SK-N-DZ (cell line): Measurements from ENCODE around the gene ZFP69. TPM values are rescaled to one million over a fixed set of nuclear protein-coding genes. Genes with fewer than 3 reads are reported as not detected.
"Not testable (repeated sequence)": the region's sequence is repeated elsewhere in the genome, so short reads cannot be mapped to it uniquely, and the experiment has no call there.

Experiments used
- DNase-seq: peaks from one replicate; pipeline ENCODE4 v3.0.0-alpha.2; 2015; ENCODE audit warnings: low spot score
- polyA plus RNA-seq, 2 experiments: library from polyadenylated mRNA; depleted of rRNA; stranded (reverse); fragments of >200 nt; gene quantifications; 2 replicates each; pipeline ENCODE4 v1.2.3, GENCODE V29; 2014

The ZFP69 gene
- polyA plus RNA-seq (2014; cell fraction: cytosol; rRNA removed): 6.4 and 8.9 TPM in 2 replicates
- polyA plus RNA-seq (2014; cell fraction: nucleus; rRNA removed): 7.7 and 9.0 TPM in 2 replicates

- peak; percentile 79 for DNase-seq
Observed at GRCh38 chr1:40476924-40477677, at the start of gene ZFP69. TSS of gene ZFP69 (plus strand) at chr1:40477290. CDS start at chr1:40479362, 2,072 bp downstream.

- DNase-seq: no peak
Observed at GRCh38 chr1:40431385-40431784, 45.7 kb upstream of the ZFP69 start.

GRCh38 chr1:40432644-40433390, 44.3 kb upstream of the ZFP69 start:
- no peak for DNase-seq

- no peak for DNase-seq
Observed at GRCh38 chr1:40435471-40435870, 41.6 kb upstream of the ZFP69 start.

GRCh38 chr1:40435876-40436275, 41.2 kb upstream of the ZFP69 start:
- no peak for DNase-seq

- no peak for DNase-seq
Observed at GRCh38 chr1:40438391-40439015, 38.6 kb upstream of the ZFP69 start.

GRCh38 chr1:40439247-40439646, 37.8 kb upstream of the ZFP69 start:
- DNase-seq: no peak

- DNase-seq: peak; percentile 90
Observed at GRCh38 chr1:40449684-40450494, 27.2 kb upstream of the ZFP69 start, which contains the start of gene ZFP69B. TSS of gene ZFP69B (plus strand) at chr1:40450476. CDS start at chr1:40450962, 486 bp downstream.

- DNase-seq: peak; percentile 53
Observed at GRCh38 chr1:40450495-40451237, 26.4 kb upstream of the ZFP69 start.

GRCh38 chr1:40451238-40451585, 25.9 kb upstream of the ZFP69 start:
- no peak for DNase-seq

- DNase-seq: no peak
Observed at GRCh38 chr1:40454873-40455272, 22.2 kb upstream of the ZFP69 start.

GRCh38 chr1:40462956-40463590, 14.0 kb upstream of the ZFP69 start:
- no peak for DNase-seq

- DNase-seq: no peak
Observed at GRCh38 chr1:40469327-40469726, 7.8 kb upstream of the ZFP69 start.

- no peak for DNase-seq
Observed at GRCh38 chr1:40475268-40475667, 1.8 kb upstream of the ZFP69 start.

- DNase-seq: no peak
Observed at GRCh38 chr1:40477678-40478053, 576 bp downstream of the ZFP69 start.

- no peak for DNase-seq
Observed at GRCh38 chr1:40478276-40478675, 1.2 kb downstream of the ZFP69 start.

GRCh38 chr1:40479156-40479555, 2.1 kb downstream of the ZFP69 start:
- DNase-seq: no peak

- DNase-seq: no peak
Observed at GRCh38 chr1:40495315-40495903, 18.3 kb downstream of the ZFP69 start.

GRCh38 chr1:40502651-40503050, 25.6 kb downstream of the ZFP69 start:
- not testable (repeated sequence) for DNase-seq

- no peak for DNase-seq
Observed at GRCh38 chr1:40507973-40508372, 30.9 kb downstream of the ZFP69 start.
